ENCODE measurements around the gene DPPA5. TPM values are rescaled to one million over a fixed set of nuclear protein-coding genes. Genes with fewer than 3 reads are reported as not detected.

DPPA5 gene
- total RNA-seq, 1 experiment from 2014 or later, result 1.2 TPM

DNA sequence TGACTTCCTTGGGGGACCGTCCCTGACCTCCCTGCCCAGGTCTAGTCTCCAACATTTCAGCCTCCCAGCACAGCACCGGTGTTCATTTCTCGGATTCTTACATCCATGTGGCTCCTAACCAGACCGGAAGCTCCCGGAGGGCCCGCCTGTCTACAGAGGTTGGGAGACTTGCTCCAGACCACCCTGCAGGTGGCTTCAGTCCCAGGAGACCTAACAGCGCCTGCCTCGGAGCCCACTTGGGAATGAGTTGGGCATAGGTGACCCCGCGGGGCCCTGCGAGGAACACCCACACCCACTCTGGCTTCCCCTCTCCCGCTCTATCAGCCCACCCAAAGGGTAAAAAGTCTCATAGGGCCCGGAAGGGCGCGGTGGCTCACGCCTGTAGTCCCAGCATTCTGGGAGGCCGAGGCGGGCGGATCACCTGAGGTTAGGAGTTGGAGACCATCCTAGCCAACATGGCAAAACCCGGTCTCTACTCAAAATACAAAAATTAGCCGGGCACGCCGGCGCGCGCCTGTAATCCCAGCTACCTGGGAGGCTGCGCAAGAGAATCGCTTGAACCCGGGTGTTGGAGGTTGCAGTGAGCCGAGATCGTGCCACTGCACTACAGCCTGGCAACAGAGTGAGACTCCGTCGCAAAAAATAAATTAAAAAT, 5.4 kb downstream of the DPPA5 start:
- Histone ChIP-seq H3T11ph (ENCODE audit: low read length) (no peak overlapping the region), H2AK5ac (ENCODE audit: insufficient read length, low read length) (no peak overlapping the region), H2BK120ac (ENCODE audit: low read depth, low read length, poor library complexity, severe bottlenecking) (no peak overlapping the region), H3K23ac (ENCODE audit: insufficient read length, low read depth, low read length) (no peak overlapping the region), H4K91ac (ENCODE audit: insufficient read length, low read depth, low read length) (peak overlapping the region; percentile 15), H4K20me1 (ENCODE audit: control insufficient read depth, insufficient read depth, insufficient read length) (no peaks in the 10 kb centered on the region), H2BK15ac (ENCODE audit: low read depth, low read length) (no peak overlapping the region), H3K27ac (ENCODE audit: insufficient read length, low read depth, low read length) (no peak overlapping the region), H3K79me2 (ENCODE audit: insufficient read depth, low read length) (no peaks in the 10 kb centered on the region), H3K18ac (ENCODE audit: insufficient read length, low read depth, low read length) (peak overlapping the region; percentile 66), H3K79me1 (ENCODE audit: insufficient read depth, low read depth, low read length, poor library complexity, severe bottlenecking) (no peaks in the 10 kb centered on the region), H3K9ac (ENCODE audit: extremely low read depth, insufficient read length, low read length) (no peak overlapping the region), H2BK12ac (ENCODE audit: insufficient read length, low read depth, low read length) (peak overlapping the region; percentile 63), H4K8ac (replicated peaks; ENCODE audit: insufficient read length, low read depth, low read length) (no peak overlapping the region), H3K4ac (ENCODE audit: low read depth, low read length) (no peak overlapping the region), H3K27me3 (ENCODE audit: insufficient read depth, low read length) (no peaks in the 10 kb centered on the region), H3K14ac (ENCODE audit: insufficient read depth, low read length) (no peak overlapping the region), H3K4me1 (ENCODE audit: insufficient read depth, low read length) (peaks cover 6% of the 10 kb centered on the region), H2AFZ (ENCODE audit: low read length) (no peak overlapping the region), H3K9me3 (ENCODE audit: control insufficient read depth, low read depth, low read length) (no peaks in the 10 kb centered on the region), H3K4me2 (ENCODE audit: insufficient read depth, insufficient read length, low read length) (no peak overlapping the region), H4K5ac (ENCODE audit: insufficient read length, low read depth, low read length) (peak overlapping the region; percentile 22), H2BK20ac (ENCODE audit: low read depth, low read length, poor library complexity, severe bottlenecking) (no peak overlapping the region), H3K56ac (ENCODE audit: insufficient read length, low read depth, low read length) (no peak overlapping the region), H3K23me2 (ENCODE audit: insufficient read length, low read depth, low read length, poor library complexity, severe bottlenecking) (no peaks in the 10 kb centered on the region), H2BK5ac (ENCODE audit: insufficient read length, low read length) (no peak overlapping the region)
- no CpG with 5 or more reads among the region's 33 CpGs for WGBS (ENCODE audit: extremely low coverage, insufficient read length, low lambda C conversion rate)
- H3K36me3 Mint-ChIP-seq (ENCODE audit: insufficient read depth in 1 of 3, low read depth in 3 of 3), result peaks cover 3 to 17% (median 11%) of the 10 kb centered on the region in 3 experiments
- TF ChIP-seq, protein P1, sequence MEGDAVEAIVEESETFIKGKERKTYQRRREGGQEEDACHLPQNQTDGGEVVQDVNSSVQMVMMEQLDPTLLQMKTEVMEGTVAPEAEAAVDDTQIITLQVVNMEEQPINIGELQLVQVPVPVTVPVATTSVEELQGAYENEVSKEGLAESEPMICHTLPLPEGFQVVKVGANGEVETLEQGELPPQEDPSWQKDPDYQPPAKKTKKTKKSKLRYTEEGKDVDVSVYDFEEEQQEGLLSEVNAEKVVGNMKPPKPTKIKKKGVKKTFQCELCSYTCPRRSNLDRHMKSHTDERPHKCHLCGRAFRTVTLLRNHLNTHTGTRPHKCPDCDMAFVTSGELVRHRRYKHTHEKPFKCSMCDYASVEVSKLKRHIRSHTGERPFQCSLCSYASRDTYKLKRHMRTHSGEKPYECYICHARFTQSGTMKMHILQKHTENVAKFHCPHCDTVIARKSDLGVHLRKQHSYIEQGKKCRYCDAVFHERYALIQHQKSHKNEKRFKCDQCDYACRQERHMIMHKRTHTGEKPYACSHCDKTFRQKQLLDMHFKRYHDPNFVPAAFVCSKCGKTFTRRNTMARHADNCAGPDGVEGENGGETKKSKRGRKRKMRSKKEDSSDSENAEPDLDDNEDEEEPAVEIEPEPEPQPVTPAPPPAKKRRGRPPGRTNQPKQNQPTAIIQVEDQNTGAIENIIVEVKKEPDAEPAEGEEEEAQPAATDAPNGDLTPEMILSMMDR (conservative IDR thresholded peaks at IDR 0.05), result no peak
- peak overlapping the region in 1 of 2 experiments; percentile 55; a peak in 1 of 5 replicates for H3K4me3 Mint-ChIP-seq
- H3K27ac Mint-ChIP-seq, result peak overlapping the region; percentile 84 to 98 (median 89); a peak in 6 of 7 replicates
- peaks cover 25% of the 10 kb centered on the region for H3K27me3 Mint-ChIP-seq (ENCODE audit: low read depth)
- peaks cover 6 to 13% of the 10 kb centered on the region in 2 experiments for H3K9me3 Mint-ChIP-seq
- H3K4me1 Mint-ChIP-seq, result peaks cover 45 to 50% of the 10 kb centered on the region in 2 experiments
- DNase-seq, result peak; percentile 43
